Lower lobe of right lung (tissue), 2 donors: Measurements from ENCODE around the gene GDNF. TPM values are rescaled to one million over a fixed set of nuclear protein-coding genes. Genes with fewer than 3 reads are reported as not detected.

Source experiments
- ATAC-seq, 2 donors: fragments of 200-7000 bp; cut with Tn5 transposase; one replicate each; pipeline ENCODE4 v1.9.1; 2020 to 2022; ENCODE audit warnings: mild to moderate bottlenecking in 2 of 2, moderate library complexity in 2 of 2
- DNase-seq: peaks from one replicate; pipeline ENCODE4 v3.0.0-alpha.2; 2020
- H3K27ac ChIP-seq: fragments of 200-600 bp; one replicate; pipeline ENCODE4 v1.8.0; 2022
- H3K27me3 ChIP-seq: fragments of 200-600 bp; one replicate; pipeline ENCODE4 v1.8.0; 2022; ENCODE audit warnings: low read depth
- H3K36me3 ChIP-seq: fragments of 200-600 bp; one replicate; pipeline ENCODE4 v1.8.0; 2022; ENCODE audit warnings: mild to moderate bottlenecking
- H3K4me1 ChIP-seq: fragments of 200-600 bp; one replicate; pipeline ENCODE4 v1.8.0; 2022
- H3K4me3 ChIP-seq: fragments of 200-600 bp; one replicate; pipeline ENCODE4 v1.8.0; 2022; ENCODE audit warnings: mild to moderate bottlenecking
- H3K9me3 ChIP-seq: fragments of 200-600 bp; one replicate; pipeline ENCODE4 v1.8.0; 2022
- intact Hi-C: fragments of 100-400 bp; cut with DNase I; formaldehyde crosslinking; loops from one replicate; pipeline ENCODE4 v1.11.0; 2022
- total RNA-seq: library from RNA; stranded (reverse); fragmentation: NEBNext Ultra II Directional; extraction: Animal tissue kit (Norgen Biotek cat#: 25700); gene quantifications from one replicate; pipeline ENCODE4 v1.2.1, GENCODE V29; 2021
- TF ChIP-seq, protein P1 (sequence below): fragments of 200-600 bp; IDR thresholded peaks from one replicate; pipeline ENCODE4 v1.8.0; 2022; ENCODE audit warnings: antibody characterized with exemption, mild to moderate bottlenecking
- donor health status: DM: no; HTN: yes; CAD: no; lungs with severe emphysema.

The GDNF gene
- total RNA-seq, 1 donor from 2014 or later, result not detected

DNA sequence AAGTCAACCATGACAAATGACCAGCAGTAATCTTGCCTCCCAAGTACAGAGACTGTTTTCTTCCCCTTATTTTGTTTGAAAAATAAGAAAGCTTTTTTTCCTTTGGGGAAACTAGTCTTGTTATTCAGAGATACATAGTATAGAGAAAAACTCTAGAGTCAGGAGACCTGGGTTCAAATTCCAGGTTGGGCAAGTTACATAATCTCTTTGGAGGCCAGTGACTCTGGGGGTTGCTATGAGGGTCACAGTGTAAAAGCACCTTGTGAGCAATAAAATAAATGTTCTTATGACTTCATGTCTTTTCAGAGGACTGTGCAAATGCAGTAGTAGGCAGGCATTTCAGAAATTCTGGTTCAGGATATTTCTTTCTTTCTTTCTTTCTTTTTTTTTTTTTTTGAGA lies 71.5 kb downstream of the GDNF start:
- Histone ChIP-seq H3K9me3 (no peaks in the 10 kb centered on the region), H3K27me3 (no peaks in the 10 kb centered on the region), H3K27ac (no peak overlapping the region), H3K4me3 (no peak overlapping the region), H3K36me3 (no peaks in the 10 kb centered on the region), H3K4me1 (no peaks in the 10 kb centered on the region)
- intact Hi-C loops, result no loop called here
- ATAC-seq (no peak), DNase-seq (no peak)
- TF ChIP-seq, protein P1, sequence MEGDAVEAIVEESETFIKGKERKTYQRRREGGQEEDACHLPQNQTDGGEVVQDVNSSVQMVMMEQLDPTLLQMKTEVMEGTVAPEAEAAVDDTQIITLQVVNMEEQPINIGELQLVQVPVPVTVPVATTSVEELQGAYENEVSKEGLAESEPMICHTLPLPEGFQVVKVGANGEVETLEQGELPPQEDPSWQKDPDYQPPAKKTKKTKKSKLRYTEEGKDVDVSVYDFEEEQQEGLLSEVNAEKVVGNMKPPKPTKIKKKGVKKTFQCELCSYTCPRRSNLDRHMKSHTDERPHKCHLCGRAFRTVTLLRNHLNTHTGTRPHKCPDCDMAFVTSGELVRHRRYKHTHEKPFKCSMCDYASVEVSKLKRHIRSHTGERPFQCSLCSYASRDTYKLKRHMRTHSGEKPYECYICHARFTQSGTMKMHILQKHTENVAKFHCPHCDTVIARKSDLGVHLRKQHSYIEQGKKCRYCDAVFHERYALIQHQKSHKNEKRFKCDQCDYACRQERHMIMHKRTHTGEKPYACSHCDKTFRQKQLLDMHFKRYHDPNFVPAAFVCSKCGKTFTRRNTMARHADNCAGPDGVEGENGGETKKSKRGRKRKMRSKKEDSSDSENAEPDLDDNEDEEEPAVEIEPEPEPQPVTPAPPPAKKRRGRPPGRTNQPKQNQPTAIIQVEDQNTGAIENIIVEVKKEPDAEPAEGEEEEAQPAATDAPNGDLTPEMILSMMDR, result no peak

DNA sequence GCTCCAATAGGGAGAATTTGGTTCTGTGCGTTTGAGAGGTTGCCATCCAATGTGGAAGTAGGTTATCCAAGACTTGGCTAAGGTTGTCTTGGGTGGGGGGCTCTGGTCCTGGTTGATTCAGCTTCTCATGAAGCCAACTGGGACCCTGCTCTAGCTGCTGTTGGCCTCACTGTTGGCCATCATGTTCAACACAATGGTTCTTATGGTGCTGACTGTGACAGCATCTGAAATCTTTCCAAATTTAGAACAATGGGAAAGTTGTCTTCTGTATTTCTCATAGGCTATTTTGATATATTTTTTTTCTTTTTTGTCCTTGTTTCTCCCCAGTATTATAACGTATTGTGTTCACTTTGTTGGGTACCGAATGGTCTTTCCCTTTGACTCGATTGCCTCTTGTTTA lies 71.9 kb downstream of the GDNF start:
- no peak overlapping the region for H3K27ac ChIP-seq
- no peaks in the 10 kb centered on the region for H3K9me3 ChIP-seq
- ATAC-seq (no peak), DNase-seq (no peak)
- H3K36me3 ChIP-seq, result no peaks in the 10 kb centered on the region
- no peak overlapping the region for H3K4me3 ChIP-seq
- H3K4me1 ChIP-seq, result no peaks in the 10 kb centered on the region
- intact Hi-C loops, result no loop called here
- TF ChIP-seq, protein P1, result no peak
- no peaks in the 10 kb centered on the region for H3K27me3 ChIP-seq

DNA sequence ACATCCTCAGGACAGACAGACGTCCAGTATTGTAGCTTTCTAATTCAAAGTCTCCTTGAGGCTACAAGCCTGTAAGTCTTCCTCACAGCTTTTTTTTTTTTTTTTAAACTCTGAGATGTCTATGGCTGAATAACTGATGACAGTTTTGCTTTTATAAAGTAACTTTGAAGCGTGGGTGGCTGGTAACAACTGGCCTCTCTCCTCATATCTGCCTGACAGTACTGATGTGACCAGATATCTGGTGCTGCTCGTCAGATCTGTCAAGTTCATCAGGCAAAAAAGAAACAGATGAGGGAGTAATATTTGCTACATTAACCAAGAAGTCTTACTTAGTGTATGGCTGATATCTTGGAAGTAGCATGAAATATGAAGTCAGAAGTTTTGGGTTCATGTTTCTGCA lies 72.6 kb downstream of the GDNF start:
- no peak overlapping the region for H3K27ac ChIP-seq
- no peak overlapping the region for H3K4me3 ChIP-seq
- no peaks in the 10 kb centered on the region for H3K36me3 ChIP-seq
- TF ChIP-seq, protein P1, result no peak
- no peaks in the 10 kb centered on the region for H3K9me3 ChIP-seq
- H3K4me1 ChIP-seq, result no peaks in the 10 kb centered on the region
- intact Hi-C loops, result no loop called here
- DNase-seq, result no peak
- ATAC-seq, result no peak
- H3K27me3 ChIP-seq, result no peaks in the 10 kb centered on the region
